A673 (cell line): ENCODE data around the gene ITGB4. TPM values are rescaled to one million over a fixed set of nuclear protein-coding genes. Genes with fewer than 3 reads are reported as not detected.

ENCODE experiments used
- BruUV-seq: library from RNA; stranded (reverse); fragments of 400-500 nt; replicated peaks from 2 replicates; lab custom pipeline; 2021; lab: Mats Ljungman, UMichigan
- CTCF ChIA-PET: fragments of 300-600 bp; sonication (Branson Sonifier 250); formaldehyde crosslinking; loops from one replicate; lab custom pipeline; 2022; ENCODE audit warnings: antibody characterized with exemption; lab: Charles Lee
- POLR2A ChIA-PET: fragments of 300-600 bp; sonication (Branson Sonifier 250); formaldehyde crosslinking; loops from one replicate; lab custom pipeline; 2022; ENCODE audit warnings: antibody characterized with exemption; ENCODE audit not compliant: low non-redundant PET; lab: Charles Lee
- DNase-seq: peaks from one replicate; pipeline ENCODE4 v3.0.0-alpha.2; 2015; ENCODE audit warnings: low spot score
- H3K27ac ChIP-seq: fragments of 200-600 bp; sonication (generic); 2 replicates; pipeline ENCODE4 v1.5.1; 2016; ENCODE audit warnings: mixed run types, low read depth, mild to moderate bottlenecking, mixed read lengths, antibody characterized with exemption, low read length; ENCODE audit not compliant: poor library complexity, severe bottlenecking
- H3K27me3 ChIP-seq: fragments of 200-600 bp; sonication (generic); replicated peaks from 2 replicates; pipeline ENCODE4 v1.6.1; 2017; ENCODE audit warnings: mixed run types, low read depth, mild to moderate bottlenecking, mixed read lengths, antibody characterized with exemption, low read length; ENCODE audit not compliant: insufficient read depth, poor library complexity
- H3K36me3 ChIP-seq: fragments of 200-600 bp; sonication (generic); 2 replicates; pipeline ENCODE4 v1.6.1; 2016; ENCODE audit warnings: mixed run types, mild to moderate bottlenecking, mixed read lengths, antibody characterized with exemption, low read length; ENCODE audit not compliant: insufficient read depth, poor library complexity, severe bottlenecking
- H3K4me1 ChIP-seq: fragments of 200-600 bp; sonication (generic); 2 replicates; pipeline ENCODE4 v1.6.1; 2017; ENCODE audit warnings: mixed run types, mild to moderate bottlenecking, mixed read lengths, antibody characterized with exemption, low read length; ENCODE audit not compliant: insufficient read depth, poor library complexity, severe bottlenecking
- H3K4me3 ChIP-seq: fragments of 200-600 bp; sonication (generic); 2 replicates; pipeline ENCODE4 v1.5.1; 2016; ENCODE audit warnings: low read depth, mixed run types, mild to moderate bottlenecking, mixed read lengths, low read length; ENCODE audit not compliant: poor library complexity, severe bottlenecking
- H3K9me3 ChIP-seq: fragments of 200-600 bp; sonication (generic); 2 replicates; pipeline ENCODE4 v1.6.1; 2016; ENCODE audit warnings: mixed run types, low read depth, mild to moderate bottlenecking, mixed read lengths, antibody characterized with exemption, low read length; ENCODE audit not compliant: poor library complexity, severe bottlenecking
- EZH2 ChIP-seq: fragments of 200-600 bp; sonication (generic); IDR thresholded peaks from 2 replicates; pipeline ENCODE4 v1.6.1; 2017; ENCODE audit warnings: borderline replicate concordance, low read depth, mild to moderate bottlenecking, mixed read lengths, antibody characterized with exemption, low read length; ENCODE audit not compliant: poor library complexity, severe bottlenecking
- intact Hi-C: fragments of 100-400 bp; cut with micrococcal nuclease; formaldehyde crosslinking; loops from one replicate; pipeline ENCODE4 v1.10.0; 2022; ENCODE audit not compliant: unreplicated experiment
- microRNA-seq: library from miRNA; unstranded; fragments of <30 nt; microRNA quantifications from one replicate; pipeline ENCODE4 v1.2.0, GENCODE V29; 2021
- total RNA-seq: library from RNA; stranded (reverse); gene quantifications from 2 replicates; pipeline ENCODE4 v1.2.3, GENCODE V29; 2021
- TF ChIP-seq, protein P1 (sequence below): fragments of 300-800, 200-600 bp; sonication (generic); conservative IDR thresholded peaks from 2 replicates; pipeline ENCODE4 v1.5.1; 2017; ENCODE audit warnings: low read depth, mild to moderate bottlenecking, antibody characterized with exemption, low read length, moderate library complexity, mixed read lengths

Gene ITGB4
- total RNA-seq, 1 experiment from 2014 or later = 0.95 TPM

DNA sequence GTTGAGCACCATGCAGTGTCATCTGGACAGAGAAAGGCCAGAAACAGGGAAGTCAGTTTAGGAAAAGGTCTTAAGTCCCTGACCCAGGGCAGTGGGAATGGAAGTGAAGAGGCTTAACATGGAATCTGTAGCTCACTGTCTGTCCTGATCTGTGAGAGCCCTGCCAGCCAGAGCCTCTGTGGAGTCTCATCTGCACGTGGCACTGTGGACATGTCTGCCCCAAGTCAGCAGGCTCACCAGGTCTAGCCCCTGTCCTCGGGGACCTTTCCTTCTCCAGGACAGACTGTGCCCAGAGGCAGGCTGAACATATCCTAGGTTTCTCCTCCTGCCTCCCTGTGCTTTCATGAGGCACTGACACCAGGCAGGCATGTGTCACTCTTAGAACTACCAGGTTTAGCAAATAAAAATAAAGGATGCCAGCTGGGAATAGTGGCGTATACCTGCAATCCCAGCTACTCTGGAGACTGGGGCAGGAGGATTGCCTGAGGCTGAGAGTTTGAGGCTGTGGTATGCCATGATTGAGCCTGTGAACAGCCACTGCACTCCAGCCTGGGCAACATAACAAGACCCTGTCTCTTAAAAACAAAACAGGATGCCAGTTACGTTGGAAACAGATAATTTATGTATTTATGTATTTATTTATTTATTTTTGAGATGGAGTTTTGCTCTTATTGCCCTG lies 85.7 kb downstream of the ITGB4 start:
- H3K27me3 ChIP-seq = no peaks in the 10 kb centered on the region
- peaks cover 14% of the 10 kb centered on the region for H3K36me3 ChIP-seq
- CTCF ChIA-PET = no interaction called here
- no peak overlapping the region for H3K4me3 ChIP-seq
- no peak for TF ChIP-seq EZH2
- TF ChIP-seq, protein P1, sequence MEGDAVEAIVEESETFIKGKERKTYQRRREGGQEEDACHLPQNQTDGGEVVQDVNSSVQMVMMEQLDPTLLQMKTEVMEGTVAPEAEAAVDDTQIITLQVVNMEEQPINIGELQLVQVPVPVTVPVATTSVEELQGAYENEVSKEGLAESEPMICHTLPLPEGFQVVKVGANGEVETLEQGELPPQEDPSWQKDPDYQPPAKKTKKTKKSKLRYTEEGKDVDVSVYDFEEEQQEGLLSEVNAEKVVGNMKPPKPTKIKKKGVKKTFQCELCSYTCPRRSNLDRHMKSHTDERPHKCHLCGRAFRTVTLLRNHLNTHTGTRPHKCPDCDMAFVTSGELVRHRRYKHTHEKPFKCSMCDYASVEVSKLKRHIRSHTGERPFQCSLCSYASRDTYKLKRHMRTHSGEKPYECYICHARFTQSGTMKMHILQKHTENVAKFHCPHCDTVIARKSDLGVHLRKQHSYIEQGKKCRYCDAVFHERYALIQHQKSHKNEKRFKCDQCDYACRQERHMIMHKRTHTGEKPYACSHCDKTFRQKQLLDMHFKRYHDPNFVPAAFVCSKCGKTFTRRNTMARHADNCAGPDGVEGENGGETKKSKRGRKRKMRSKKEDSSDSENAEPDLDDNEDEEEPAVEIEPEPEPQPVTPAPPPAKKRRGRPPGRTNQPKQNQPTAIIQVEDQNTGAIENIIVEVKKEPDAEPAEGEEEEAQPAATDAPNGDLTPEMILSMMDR = no peak
- POLR2A ChIA-PET = no interaction called here
- DNase-seq = no peak
- no peak overlapping the region for H3K27ac ChIP-seq
- no peaks in the 10 kb centered on the region for H3K9me3 ChIP-seq
- no peaks in the 10 kb centered on the region for H3K4me1 ChIP-seq
- intact Hi-C loops = no loop called here
- no TSS peak for BruUV-seq

Small RNAs within 50 kb of the gene (microRNA-seq; reads per million reads assigned to microRNA genes)
- not detected for gene MIR4738

Other genes starting within 250 kb of the ITGB4 start
- 32.6 and 32.7 TPM in 2 replicates for gene CASKIN2, start 205.9 kb upstream of the ITGB4 start, total RNA-seq
- gene TSEN54, start 204.9 kb upstream of the ITGB4 start, total RNA-seq = 36.5 and 36.6 TPM in 2 replicates
- 10.8 and 14.4 TPM in 2 replicates for gene LLGL2, start 195.8 kb upstream of the ITGB4 start, total RNA-seq
- gene MYO15B, start 133.7 kb upstream of the ITGB4 start, total RNA-seq = 9.3 and 14.7 TPM in 2 replicates
- gene SMIM5, start 88.0 kb upstream of the ITGB4 start, total RNA-seq = 0.22 TPM in 1 of 2 replicates, not detected in the other
- 30.6 and 39.0 TPM in 2 replicates for gene RECQL5, start 54.3 kb upstream of the ITGB4 start, total RNA-seq
- 98.1 and 114 TPM in 2 replicates for gene SAP30BP, start 54.1 kb upstream of the ITGB4 start, total RNA-seq
- gene GALK1, start 43.7 kb downstream of the ITGB4 start, total RNA-seq = 18.3 and 29.7 TPM in 2 replicates
- gene UNK, start 63.3 kb downstream of the ITGB4 start, total RNA-seq = 53.2 and 60.0 TPM in 2 replicates
- gene UNC13D, start 122.9 kb downstream of the ITGB4 start, total RNA-seq = 0.37 and 2.2 TPM in 2 replicates
- gene WBP2, start 133.9 kb downstream of the ITGB4 start, total RNA-seq = 70.3 and 87.5 TPM in 2 replicates
- gene TRIM47, start 157.1 kb downstream of the ITGB4 start, total RNA-seq = 0.46 and 0.95 TPM in 2 replicates
- gene TRIM65, start 175.5 kb downstream of the ITGB4 start, total RNA-seq = 46.1 and 47.9 TPM in 2 replicates
- gene MRPL38, start 183.4 kb downstream of the ITGB4 start, total RNA-seq = 166 and 167 TPM in 2 replicates
- 34.4 and 35.6 TPM in 2 replicates for gene FBF1, start 219.6 kb downstream of the ITGB4 start, total RNA-seq